Measurements from ENCODE around the gene LRRC23.

Gene LRRC23

GRCh38 chr12:6963016-6963731, 58.6 kb downstream of the LRRC23 start:
- ChIA-PET POLR2A (interaction anchor here (0.8 to 13.3 kb wide), 10 partner anchors 17 to 111 kb away, joined by 3 to 450 read pairs (median 8); partner anchors contain the start of genes C12orf57, CDCA3, RNU7-1 and SPSB2), CTCF (interaction anchor here (0.7 to 2.7 kb wide), 8 partner anchors 9 to 148 kb away, joined by 3 to 47 read pairs (median 6); partner anchors contain the start of genes C12orf57 and RNU7-1)
- no peak for DNase-seq (ENCODE audit: extremely low spot score)
- TF ChIP-seq NFRKB (IDR thresholded peaks at IDR 0.05) (no peak), SP1 (IDR thresholded peaks at IDR 0.05) (no peak), FOXK2 (IDR thresholded peaks at IDR 0.05) (no peak), CTBP1 (IDR thresholded peaks at IDR 0.05; ENCODE audit: borderline replicate concordance) (no peak), ZNF384 (IDR thresholded peaks at IDR 0.05) (no peak), BHLHE40 (IDR thresholded peaks at IDR 0.05; ENCODE audit: borderline replicate concordance) (no peak), FOXA1 (IDR thresholded peaks at IDR 0.05) (no peak), LEF1 (IDR thresholded peaks at IDR 0.05; ENCODE audit: borderline replicate concordance) (no peak), L3MBTL2 (conservative IDR thresholded peaks at IDR 0.05) (no peak)
